ENCODE data around the gene GEMIN7.

GEMIN7 gene

DNA sequence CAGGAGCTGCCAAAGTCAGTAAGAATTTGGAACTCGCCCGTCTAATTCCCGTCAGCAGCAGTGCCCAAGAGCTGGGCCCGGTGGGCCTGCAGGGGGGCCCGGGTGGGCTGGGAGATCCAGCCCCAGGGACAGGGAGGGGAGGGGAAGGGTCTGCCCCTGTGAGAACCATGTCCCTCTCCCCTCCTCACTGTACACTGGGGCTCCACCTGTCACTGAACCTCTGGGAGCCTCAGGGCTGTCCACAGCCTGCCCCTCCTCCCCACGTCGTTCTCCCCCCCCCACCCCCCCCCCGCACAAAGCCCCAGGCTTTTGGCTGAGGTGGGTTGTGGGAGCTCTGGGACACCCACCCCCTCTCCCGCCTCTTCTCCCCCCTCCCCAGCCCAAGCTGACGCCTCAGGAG, 11.0 kb upstream of the GEMIN7 start:
- no peak for TF ChIP-seq MAX (IDR thresholded peaks at IDR 0.05; ENCODE audit: low read depth, low read length)
- TF ChIP-seq, protein P1, sequence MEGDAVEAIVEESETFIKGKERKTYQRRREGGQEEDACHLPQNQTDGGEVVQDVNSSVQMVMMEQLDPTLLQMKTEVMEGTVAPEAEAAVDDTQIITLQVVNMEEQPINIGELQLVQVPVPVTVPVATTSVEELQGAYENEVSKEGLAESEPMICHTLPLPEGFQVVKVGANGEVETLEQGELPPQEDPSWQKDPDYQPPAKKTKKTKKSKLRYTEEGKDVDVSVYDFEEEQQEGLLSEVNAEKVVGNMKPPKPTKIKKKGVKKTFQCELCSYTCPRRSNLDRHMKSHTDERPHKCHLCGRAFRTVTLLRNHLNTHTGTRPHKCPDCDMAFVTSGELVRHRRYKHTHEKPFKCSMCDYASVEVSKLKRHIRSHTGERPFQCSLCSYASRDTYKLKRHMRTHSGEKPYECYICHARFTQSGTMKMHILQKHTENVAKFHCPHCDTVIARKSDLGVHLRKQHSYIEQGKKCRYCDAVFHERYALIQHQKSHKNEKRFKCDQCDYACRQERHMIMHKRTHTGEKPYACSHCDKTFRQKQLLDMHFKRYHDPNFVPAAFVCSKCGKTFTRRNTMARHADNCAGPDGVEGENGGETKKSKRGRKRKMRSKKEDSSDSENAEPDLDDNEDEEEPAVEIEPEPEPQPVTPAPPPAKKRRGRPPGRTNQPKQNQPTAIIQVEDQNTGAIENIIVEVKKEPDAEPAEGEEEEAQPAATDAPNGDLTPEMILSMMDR (IDR thresholded peaks at IDR 0.05; ENCODE audit: low read depth, low read length): no peak
- no peak for TF ChIP-seq MYC (IDR thresholded peaks at IDR 0.05; ENCODE audit: low read depth, low read length)
- TF ChIP-seq POLR2A (IDR thresholded peaks at IDR 0.05; ENCODE audit: extremely low read depth, insufficient read length): no peak
- DNase-seq (ENCODE audit: low read depth): no peak
- no peak overlapping the region for H3K4me3 ChIP-seq (ENCODE audit: low read depth, low read length)

GRCh38 chr19:45069056-45069455, 10.0 kb upstream of the GEMIN7 start:
- no peak overlapping the region for H3K4me3 ChIP-seq (ENCODE audit: low read depth, low read length)
- no peak for TF ChIP-seq MAX (IDR thresholded peaks at IDR 0.05; ENCODE audit: low read depth, low read length)
- TF ChIP-seq, protein P1 (IDR thresholded peaks at IDR 0.05; ENCODE audit: low read depth, low read length): no peak
- DNase-seq (ENCODE audit: low read depth): no peak

- TF ChIP-seq MAX (IDR thresholded peaks at IDR 0.05; ENCODE audit: low read depth, low read length) (no peak), MYC (IDR thresholded peaks at IDR 0.05; ENCODE audit: low read depth, low read length) (no peak), POLR2A (IDR thresholded peaks at IDR 0.05; ENCODE audit: extremely low read depth, insufficient read length) (no peak)
- TF ChIP-seq, protein P1 (IDR thresholded peaks at IDR 0.05; ENCODE audit: low read depth, low read length): no peak
- DNase-seq (ENCODE audit: low read depth): no peak
These were observed 8.8 kb upstream of the GEMIN7 start for GRCh38 chr19:45070214-45070613.

DNA sequence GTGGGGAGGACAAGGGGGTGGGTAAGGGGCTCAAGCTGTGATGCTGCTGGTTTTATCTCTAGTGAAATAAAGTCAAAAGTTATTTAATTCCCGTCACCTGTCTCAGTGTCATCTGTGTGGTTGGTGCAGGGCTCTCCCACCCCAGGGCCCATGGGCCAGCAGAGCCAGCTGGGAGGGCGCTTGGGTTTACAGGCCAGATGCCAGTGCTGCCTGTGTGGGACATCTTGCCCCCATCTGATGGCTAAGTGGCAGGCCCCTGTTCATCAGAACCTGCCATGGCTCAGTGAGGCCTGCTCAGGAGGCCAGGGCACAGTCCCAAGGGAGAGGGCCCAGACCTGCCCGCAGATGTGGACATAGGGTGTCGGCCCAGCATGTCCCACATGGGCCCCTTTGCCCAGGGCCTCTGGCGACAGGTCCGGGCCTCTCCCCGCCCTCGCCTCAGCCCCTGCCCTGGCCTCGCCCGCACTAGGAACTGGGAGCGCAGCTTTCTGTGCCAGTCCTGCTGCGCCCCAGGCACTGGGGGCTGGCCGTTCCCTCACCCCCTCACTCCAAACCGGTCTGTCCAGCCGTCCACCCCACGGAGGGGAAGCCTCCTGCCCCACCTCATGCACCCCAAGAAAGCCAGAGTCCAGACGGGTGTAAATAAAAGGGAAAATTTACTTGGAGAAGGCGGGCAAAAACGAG, 8.1 kb upstream of the GEMIN7 start:
- H3K4me3 ChIP-seq (ENCODE audit: low read depth, low read length): no peak overlapping the region
- DNase-seq (ENCODE audit: low read depth): no peak
- TF ChIP-seq MYC (IDR thresholded peaks at IDR 0.05; ENCODE audit: low read depth, low read length) (no peak), MAX (IDR thresholded peaks at IDR 0.05; ENCODE audit: low read depth, low read length) (no peak), POLR2A (IDR thresholded peaks at IDR 0.05; ENCODE audit: extremely low read depth, insufficient read length) (no peak)
- TF ChIP-seq, protein P1 (IDR thresholded peaks at IDR 0.05; ENCODE audit: low read depth, low read length): no peak

More at GRCh38 chr19:45070214-45070613, 8.8 kb upstream of the GEMIN7 start:
- no peak overlapping the region for H3K4me3 ChIP-seq (ENCODE audit: low read depth, low read length)

GRCh38 chr19:45071545-45071938, 7.5 kb upstream of the GEMIN7 start:
- TF ChIP-seq, protein P1 (IDR thresholded peaks at IDR 0.05; ENCODE audit: low read depth, low read length): no peak
- no peak overlapping the region for H3K4me3 ChIP-seq (ENCODE audit: low read depth, low read length)
- DNase-seq (ENCODE audit: low read depth): no peak

Measured in NB4 (cell line).